A549 (cell line): Measurements from ENCODE around the gene PRRT4. TPM values are rescaled to one million over a fixed set of nuclear protein-coding genes. Genes with fewer than 3 reads are reported as not detected.

Experiments used
- ATAC-seq, 2 experiments: fragments of 200-7000 bp in 1 of 2; fragments of >200 bp in 1 of 2; cut with Nextera tagmentation in 1 of 2; cut with Tn5 transposase in 1 of 2; 3 replicates each; pipeline versions ENCODE4 v1.8.0 to v1.9.1; 2018 to 2020; ENCODE audit warnings: mild to moderate bottlenecking in 1 of 2, moderate library complexity in 1 of 2
- CTCF ChIA-PET: fragments of 300-600 bp; sonication (Branson Sonifier 250); formaldehyde crosslinking; extraction: SDS; loops from one replicate; lab custom pipeline; 2021; ENCODE audit warnings: antibody characterized with exemption, inconsistent platforms; lab: Yijun Ruan, JAX
- POLR2A ChIA-PET: fragments of 350-600 bp; formaldehyde crosslinking; extraction: SDS; loops from one replicate; lab custom pipeline; 2021; ENCODE audit warnings: antibody characterized with exemption, inconsistent platforms; lab: Yijun Ruan, JAX
- DNase-seq, 2 experiments: peaks; one replicate each; pipeline versions ENCODE4 v3.0.0 to v3.0.0-alpha.2; 2011 to 2016; ENCODE audit warnings: low read depth in 1 of 2, low spot score in 1 of 2
- FAIRE-seq: peaks from 2 replicates; lab custom pipeline; 2011; peaks lifted over from hg19 to GRCh38; lab: Jason Lieb, UNC
- H3K27ac ChIP-seq, 2 experiments: fragments of >200 bp; sonication (Bioruptor Twin); formaldehyde crosslinking; 3 replicates each; pipeline ENCODE4 v1.5.1; 2016 to 2017
- H3K4me1 ChIP-seq: fragments of >200 bp; sonication (Bioruptor Twin); formaldehyde crosslinking; 3 replicates; pipeline ENCODE4 v1.6.1; 2016
- H3K4me2 ChIP-seq: fragments of >200 bp; sonication (Bioruptor Twin); formaldehyde crosslinking; 3 replicates; pipeline ENCODE4 v1.6.1; 2016
- H3K4me3 ChIP-seq: fragments of >200 bp; sonication (Bioruptor Twin); formaldehyde crosslinking; 3 replicates; pipeline ENCODE4 v1.5.1; 2016
- H3K9me3 ChIP-seq: fragments of >200 bp; sonication (Bioruptor Twin); formaldehyde crosslinking; 3 replicates; pipeline ENCODE4 v1.6.1; 2016
- BHLHE40 ChIP-seq: IDR thresholded peaks from 2 replicates; pipeline ENCODE4 v1.6.1; 2012; ENCODE audit warnings: low read depth, low read length, inconsistent platforms
- CEBPB ChIP-seq, 2 experiments: fragments of >200 bp in 1 of 2; sonication (Bioruptor Twin) in 1 of 2; formaldehyde crosslinking in 1 of 2; IDR thresholded peaks; 2 replicates each; pipeline ENCODE4 v1.6.1; 2012 to 2016
- CHD4 ChIP-seq: fragments of 200-600 bp; sonication (generic); IDR thresholded peaks from 2 replicates; pipeline ENCODE4 v1.6.1; 2016; ENCODE audit warnings: antibody characterized with exemption, mild to moderate bottlenecking, borderline replicate concordance
- E2F6 ChIP-seq: IDR thresholded peaks from 2 replicates; pipeline ENCODE4 v1.6.1; 2012; ENCODE audit warnings: low read depth, borderline replicate concordance
- EHF ChIP-seq: fragments of 250-450 bp; sonication (Bioruptor Pico); IDR thresholded peaks from 2 replicates; pipeline ENCODE4 v1.5.0; 2020; ENCODE audit warnings: mild to moderate bottlenecking
- EHMT2 ChIP-seq: fragments of 200-600 bp; sonication (generic); IDR thresholded peaks from 2 replicates; pipeline ENCODE4 v1.6.1; 2016; ENCODE audit warnings: antibody characterized with exemption, low read depth, mild to moderate bottlenecking, moderate library complexity
- ELK1 ChIP-seq: fragments of 150-350 bp; IDR thresholded peaks from 2 replicates; pipeline ENCODE4 v1.6.1; 2014; ENCODE audit warnings: low read depth, mild to moderate bottlenecking, low read length
- EP300 ChIP-seq, 2 experiments: fragments of >200 bp; sonication (Bioruptor Twin); formaldehyde crosslinking; IDR thresholded peaks; 2 replicates in 1 of 2; 3 replicates in 1 of 2; pipeline ENCODE4 v1.6.1; 2016 to 2017
- ESRRA ChIP-seq: fragments of 150-350 bp; IDR thresholded peaks from 2 replicates; pipeline ENCODE4 v1.6.1; 2014; ENCODE audit warnings: mild to moderate bottlenecking, low read length, borderline replicate concordance
- FOSB ChIP-seq: fragments of 250-450 bp; sonication (Bioruptor Pico); IDR thresholded peaks from 2 replicates; pipeline ENCODE4 v1.5.0; 2020; ENCODE audit warnings: mild to moderate bottlenecking, moderate library complexity
- FOSL2 ChIP-seq, 2 experiments: fragments of 450-650 bp in 1 of 2; fragments of >200 bp in 1 of 2; sonication (Bioruptor Twin) in 1 of 2; formaldehyde crosslinking; IDR thresholded peaks; 2 replicates each; pipeline versions ENCODE4 v1.5.0 to v1.6.1; 2016 to 2020; ENCODE audit warnings: mild to moderate bottlenecking in 1 of 2, moderate library complexity in 1 of 2
- GATA3 ChIP-seq: IDR thresholded peaks from 2 replicates; pipeline ENCODE4 v1.6.1; 2012; ENCODE audit warnings: borderline replicate concordance
- HES2 ChIP-seq: fragments of >200 bp; sonication (Bioruptor Twin); formaldehyde crosslinking; IDR thresholded peaks from 2 replicates; pipeline ENCODE4 v1.6.1; 2016
- HOXB5 ChIP-seq: fragments of 250-450 bp; sonication (Bioruptor Pico); IDR thresholded peaks from 2 replicates; pipeline ENCODE4 v1.5.0; 2020; ENCODE audit warnings: mild to moderate bottlenecking, moderate library complexity
- JUNB ChIP-seq: fragments of >200 bp; sonication (Bioruptor Twin); formaldehyde crosslinking; IDR thresholded peaks from 2 replicates; pipeline ENCODE4 v1.6.1; 2016
- MAZ ChIP-seq: fragments of 150-350 bp; IDR thresholded peaks from 2 replicates; pipeline ENCODE4 v1.6.1; 2014; ENCODE audit warnings: antibody characterized with exemption, low read depth, low read length, borderline replicate concordance
- MYC ChIP-seq: IDR thresholded peaks from 2 replicates; pipeline ENCODE4 v1.6.1; 2012; ENCODE audit warnings: mild to moderate bottlenecking, inconsistent platforms, low read length, improper control_type of control experiment, borderline replicate concordance
- NFE2L2 ChIP-seq: fragments of 150-350 bp; conservative IDR thresholded peaks from 2 replicates; pipeline ENCODE4 v1.6.1; 2014; ENCODE audit warnings: low read length
- NR3C1 ChIP-seq: fragments of >200 bp; sonication (Bioruptor Twin); formaldehyde crosslinking; IDR thresholded peaks from 3 replicates; pipeline ENCODE4 v1.6.1; 2017
- PBX3 ChIP-seq: IDR thresholded peaks from 2 replicates; pipeline ENCODE4 v1.6.1; 2012
- PHF8 ChIP-seq: fragments of 200-600 bp; sonication (generic); IDR thresholded peaks from 2 replicates; pipeline ENCODE4 v1.6.1; 2016; ENCODE audit warnings: low read depth, mild to moderate bottlenecking, antibody characterized with exemption, moderate library complexity, borderline replicate concordance
- POLR2AphosphoS2 ChIP-seq: conservative IDR thresholded peaks from 2 replicates; pipeline ENCODE4 v1.6.1; 2012; ENCODE audit warnings: low read length, improper control_type of control experiment, inconsistent platforms
- RAD21 ChIP-seq, 2 experiments: fragments of >200 bp in 1 of 2; sonication (Bioruptor Twin) in 1 of 2; formaldehyde crosslinking in 1 of 2; IDR thresholded peaks in 1 of 2; conservative IDR thresholded peaks in 1 of 2; 2 replicates in 1 of 2; 3 replicates in 1 of 2; pipeline ENCODE4 v1.6.1; 2012 to 2018; ENCODE audit warnings: inconsistent platforms in 1 of 2
- RCOR1 ChIP-seq: fragments of 150-350 bp; IDR thresholded peaks from 2 replicates; pipeline ENCODE4 v1.6.1; 2014; ENCODE audit warnings: antibody characterized with exemption, low read length, low read depth
- REST ChIP-seq: fragments of 200-600 bp; sonication (generic); IDR thresholded peaks from 2 replicates; pipeline ENCODE4 v1.6.1; 2016; ENCODE audit warnings: antibody characterized with exemption, mild to moderate bottlenecking, moderate library complexity
- RFX5 ChIP-seq: fragments of 450-650 bp; IDR thresholded peaks from 2 replicates; pipeline ENCODE4 v1.7.1; 2014; ENCODE audit warnings: antibody characterized with exemption, mild to moderate bottlenecking, moderate library complexity
- RNF2 ChIP-seq: fragments of 200-600 bp; sonication (generic); IDR thresholded peaks from 2 replicates; pipeline ENCODE4 v1.6.1; 2016; ENCODE audit warnings: low read depth, mild to moderate bottlenecking, antibody characterized with exemption, moderate library complexity, borderline replicate concordance
- SMC3 ChIP-seq: fragments of >200 bp; sonication (Bioruptor Twin); formaldehyde crosslinking; IDR thresholded peaks from 3 replicates; pipeline ENCODE4 v1.6.1; 2018; ENCODE audit warnings: inconsistent platforms
- ZNF302 ChIP-seq: fragments of 250-450 bp; sonication (Bioruptor Pico); IDR thresholded peaks from 2 replicates; pipeline ENCODE4 v1.9.0; 2021; ENCODE audit warnings: inconsistent platforms, mild to moderate bottlenecking, moderate library complexity
- WGBS: methylation state at CpG from one replicate; pipeline ENCODE4 v1.1.6; 2017; ENCODE audit errors: missing lambda C conversion rate; 5-methylcytosine and 5-hydroxymethylcytosine counted together
- polyA plus RNA-seq, 4 experiments: library from polyadenylated mRNA; depleted of rRNA in 3 of 4; stranded (reverse); fragments of >200 nt; fragmentation: RNase III in 1 of 4; extraction: RNeasy Plus Mini Kit Qiagen cat#74134 plus additional on column Dnase treatment in 1 of 4; gene quantifications; 2 replicates in 3 of 4; 3 replicates in 1 of 4; pipeline ENCODE4 v1.2.3, GENCODE V29; 2011 to 2017

The PRRT4 gene
- polyA plus RNA-seq, 2 of the 4 experiments (the other 2 are of a cell fraction) = 0.15 to 0.18 TPM

DNA sequence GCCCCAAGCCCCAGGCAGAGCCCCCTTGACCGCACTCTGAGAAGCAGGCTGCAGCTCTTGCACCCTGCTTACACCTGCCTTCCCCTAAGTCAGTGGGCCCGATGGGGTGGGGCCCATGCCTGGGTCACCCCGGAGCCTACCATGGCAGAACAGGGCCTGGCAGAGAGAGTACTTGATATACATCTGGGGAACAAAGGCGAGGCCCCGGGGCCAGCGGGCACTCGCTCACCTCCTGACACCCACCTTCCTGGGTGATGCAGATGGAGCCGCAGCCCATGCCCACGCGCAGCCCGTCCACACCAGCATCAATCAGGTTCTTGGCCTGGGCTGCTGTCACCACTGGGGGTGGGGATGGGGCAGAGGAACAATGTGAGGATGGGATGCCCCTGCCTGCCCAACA, 34.9 kb upstream of the PRRT4 start (continued):
- TF ChIP-seq HES2 (no peak), GATA3 (no peak)

DNA sequence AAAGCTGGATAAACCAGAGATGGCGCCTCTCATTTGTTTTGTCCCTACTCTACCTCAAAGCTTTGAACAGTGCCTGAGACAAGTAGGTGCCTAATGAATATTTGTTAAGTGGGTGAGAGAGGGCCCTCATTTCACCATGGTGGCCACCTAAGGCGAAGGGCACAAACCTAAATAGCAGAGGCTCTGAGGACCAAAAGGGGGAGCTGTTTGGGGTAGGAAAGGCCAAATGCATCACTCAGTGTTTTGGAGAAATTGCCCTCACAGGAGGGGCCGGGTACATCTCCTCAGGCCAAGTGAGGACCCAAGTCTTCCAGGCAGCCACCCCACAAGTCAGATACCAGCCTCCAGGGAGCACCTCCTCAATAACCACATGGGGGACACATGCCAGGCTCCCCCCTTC, 34.3 kb upstream of the PRRT4 start:
- WGBS = 90% methylated on average over 3 of the region's 3 CpGs
- Histone ChIP-seq H3K9me3 (no peaks in the 10 kb centered on the region), H3K4me2 (no peak overlapping the region), H3K4me3 (no peak overlapping the region), H3K27ac (no peak overlapping the region), H3K4me1 (no peaks in the 10 kb centered on the region)
- FAIRE-seq (no peak), ATAC-seq (no peak), DNase-seq (no peak)
- ChIA-PET POLR2A (no interaction called here), CTCF (interaction anchor here (11.7 to 38.8 kb wide), 4 partner anchors 7 to 50 kb away, joined by 120 to 800 read pairs (median 491); partner anchors contain the start of gene RBM28)
- TF ChIP-seq RCOR1 (no peak), HOXB5 (no peak), FOSB (CRISPR knock-in tag) (no peak), REST (no peak), RFX5 (no peak), POLR2AphosphoS2 (no peak), FOSL2 (IDR thresholded peaks at IDR 0.05) (no peak), FOSL2 (CRISPR knock-in tag; IDR thresholded peaks at IDR 0.05) (no peak), E2F6 (no peak), CEBPB (IDR thresholded peaks at IDR 0.05) (no peak), MAZ (no peak), ELK1 (no peak), EHMT2 (no peak), JUNB (no peak), RNF2 (no peak), MYC (no peak)

DNA sequence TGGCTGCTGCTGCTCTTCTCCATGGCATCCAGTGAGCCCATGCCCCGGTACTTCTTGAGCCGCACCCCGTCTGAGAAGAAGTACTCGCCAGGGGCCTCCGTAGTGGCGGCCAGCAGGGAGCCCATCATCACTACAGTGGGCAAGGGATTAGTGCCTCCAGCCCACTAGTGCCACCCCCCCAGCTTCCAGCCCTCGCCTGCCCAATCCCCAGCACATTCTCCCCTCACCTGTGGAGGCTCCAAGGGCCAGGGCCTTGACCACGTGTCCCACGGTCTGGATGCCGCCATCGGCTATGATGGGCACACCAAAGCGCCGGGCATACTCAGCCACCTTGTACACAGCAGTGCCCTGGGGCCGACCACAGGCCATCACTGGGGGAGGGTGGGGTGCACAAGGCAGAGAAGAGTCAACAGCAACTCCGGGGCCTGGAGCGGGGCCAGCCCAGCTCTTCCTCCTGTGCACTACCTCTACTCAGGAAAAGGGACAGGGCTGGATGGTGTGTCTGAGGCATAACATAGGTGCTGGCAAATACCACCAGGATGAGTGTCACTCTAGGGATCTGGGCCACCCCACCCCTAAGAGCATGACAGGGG, 33.5 kb upstream of the PRRT4 start:
- Histone ChIP-seq H3K4me2 (no peak overlapping the region), H3K27ac (no peak overlapping the region), H3K9me3 (no peaks in the 10 kb centered on the region), H3K4me1 (no peaks in the 10 kb centered on the region), H3K4me3 (no peak overlapping the region)
- CTCF ChIA-PET = interaction anchor here (0.6 to 38.8 kb wide), 5 partner anchors 6 to 50 kb away, joined by 3 to 800 read pairs (median 287); partner anchors contain the start of gene RBM28
- ATAC-seq (no peak), DNase-seq (no peak), FAIRE-seq (no peak)
- WGBS = 79% methylated on average over 4 of the region's 16 CpGs
- POLR2A ChIA-PET = no interaction called here
- no peak for TF ChIP-seq MAZ
- TF ChIP-seq NR3C1 = no peak
- TF ChIP-seq PHF8 = no peak
- TF ChIP-seq EP300 (IDR thresholded peaks at IDR 0.05) = no peak
- TF ChIP-seq RNF2 = no peak
- TF ChIP-seq RAD21 (conservative IDR thresholded peaks at IDR 0.05 in 1 of 2, IDR thresholded peaks at IDR 0.05 in 1 of 2) = no peak
- TF ChIP-seq NFE2L2 = no peak
- TF ChIP-seq ESRRA = no peak
- TF ChIP-seq CHD4 = no peak
- TF ChIP-seq PBX3 = no peak
- no peak for TF ChIP-seq POLR2AphosphoS2
- no peak for TF ChIP-seq EHF (CRISPR knock-in tag)
- TF ChIP-seq SMC3 = no peak
- TF ChIP-seq ZNF302 (CRISPR knock-in tag) = no peak
- no peak for TF ChIP-seq FOSL2 (IDR thresholded peaks at IDR 0.05)
- no peak for TF ChIP-seq FOSL2 (CRISPR knock-in tag; IDR thresholded peaks at IDR 0.05)
- no peak for TF ChIP-seq BHLHE40
